ENCODE results near the gene ALS2.
"Not testable (repeated sequence)": the region's sequence is repeated elsewhere in the genome, so short reads cannot be mapped to it uniquely, and the experiment has no call there.

Gene ALS2

DNA sequence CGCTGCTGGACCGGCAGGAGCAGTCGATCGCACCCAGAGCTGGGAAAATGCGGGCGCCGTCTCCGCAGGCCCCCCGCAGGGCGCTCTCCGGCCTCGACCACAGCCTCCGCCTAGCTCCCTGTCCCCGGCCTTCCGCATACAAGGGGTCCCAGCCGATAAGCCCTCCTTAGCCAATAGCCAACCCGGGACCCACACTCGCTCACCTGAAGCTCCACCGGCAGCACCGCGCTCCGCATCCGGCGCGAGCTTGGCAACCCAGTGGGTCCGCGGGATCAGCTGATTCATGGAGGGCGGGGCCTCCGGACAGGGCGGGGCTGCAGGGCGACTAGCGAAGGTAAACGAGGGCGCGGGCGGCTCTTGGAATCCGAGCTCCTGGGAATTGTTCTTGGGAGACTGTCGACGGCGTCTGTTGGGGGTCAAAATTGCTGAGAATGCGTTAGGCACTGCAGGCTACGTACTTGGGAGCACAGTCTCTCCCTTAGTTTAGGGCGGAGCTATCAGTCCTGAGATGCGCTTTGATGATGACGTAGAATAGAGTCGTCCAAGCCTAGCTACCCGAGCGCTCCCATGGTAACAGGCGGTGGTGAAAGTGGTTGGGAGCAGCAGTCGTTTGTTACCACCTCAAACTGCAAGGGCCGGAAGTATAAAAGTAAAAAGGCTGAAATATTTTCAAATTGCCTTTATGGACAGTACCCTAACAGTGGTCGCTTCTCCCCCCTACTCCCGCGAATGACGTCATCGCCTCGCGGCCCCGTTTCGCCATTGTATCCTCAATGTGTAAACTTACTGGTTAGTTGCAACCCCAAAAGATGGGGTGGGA, at the start of gene ALS2:
Gene ALS2, minus strand, starts transcription at position 260 of the 820 bp plus-strand sequence. CDS start 12,048 bp downstream, outside the sequence.
- peak; percentile 94 for DNase-seq

DNA sequence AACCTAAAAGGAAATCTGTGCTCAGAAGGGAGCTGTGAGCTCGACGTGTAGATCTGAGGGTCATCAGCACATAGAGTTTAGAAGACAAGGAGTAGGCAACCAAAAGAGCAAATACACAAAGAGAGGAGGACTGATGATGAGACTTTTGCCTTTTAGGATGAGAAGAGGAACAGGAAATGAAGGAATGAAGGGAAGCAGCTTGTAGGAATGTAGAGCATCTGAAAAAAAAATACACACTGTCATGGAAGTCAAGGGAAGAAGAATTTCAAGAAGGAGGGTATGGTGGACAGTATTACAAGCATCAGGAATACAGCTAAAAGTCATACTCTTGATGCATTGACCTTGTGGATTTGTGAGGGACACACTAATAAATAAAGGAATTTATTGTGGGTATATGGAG, 47.5 kb upstream of the ALS2 start:
- no peak for DNase-seq

DNA sequence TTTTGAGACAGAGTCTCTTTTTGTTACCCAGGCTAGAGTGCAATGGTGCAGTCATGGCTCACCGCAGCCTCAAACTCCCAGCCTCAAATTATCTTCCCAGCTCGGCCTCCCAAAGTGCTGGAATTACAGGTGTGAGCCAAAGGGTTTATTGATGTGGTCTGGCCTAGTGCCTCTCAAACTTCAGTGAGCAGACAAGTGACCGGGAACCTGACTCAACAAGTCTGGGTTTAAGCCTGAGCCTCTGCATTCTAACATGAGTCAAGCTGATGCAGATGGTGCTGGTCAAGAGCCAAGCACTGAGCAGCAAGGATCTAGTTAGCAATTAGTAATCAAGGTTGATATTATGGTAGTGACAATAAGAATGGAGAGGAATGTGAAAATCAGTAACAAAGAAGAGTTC, 46.9 kb upstream of the ALS2 start:
- no peak for DNase-seq

DNA sequence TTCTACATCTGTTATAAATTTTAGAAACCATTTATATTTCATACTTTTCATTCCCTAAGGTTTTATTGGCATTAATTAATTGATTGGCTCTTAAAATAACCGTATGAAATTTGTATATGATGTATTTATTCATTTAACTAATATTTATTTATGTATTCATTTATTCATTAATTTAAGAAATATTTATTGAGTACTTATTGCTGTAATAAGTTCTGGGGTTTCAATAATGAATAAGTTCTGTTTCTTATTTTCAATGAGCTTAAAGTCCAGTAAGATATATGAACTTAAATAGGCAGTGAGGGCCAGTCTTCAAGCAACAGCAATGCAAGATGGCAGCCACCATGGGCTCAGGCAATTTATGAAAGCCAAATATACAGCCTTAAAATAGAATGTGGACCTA, 43.5 kb upstream of the ALS2 start:
- no peak for DNase-seq

DNA sequence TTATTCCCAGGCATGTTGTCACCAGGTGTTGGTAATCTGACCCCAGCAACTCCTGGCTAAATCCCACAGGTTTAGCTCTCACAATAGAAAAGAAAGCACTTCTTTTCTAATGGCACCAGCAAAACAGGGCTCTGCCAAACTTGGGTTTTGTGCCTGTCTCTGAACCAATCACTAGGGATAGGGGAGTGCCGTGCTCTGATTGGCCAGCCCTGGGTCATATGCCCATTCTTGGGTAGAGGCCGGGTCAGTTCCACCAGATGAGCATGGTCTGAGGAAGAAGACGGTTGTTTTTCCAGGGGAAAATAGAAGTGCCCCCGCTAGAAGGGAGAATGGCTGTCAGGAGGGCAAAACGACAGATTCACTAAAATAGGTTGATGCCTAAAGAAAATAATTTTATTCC, 40.3 kb upstream of the ALS2 start:
- DNase-seq: no peak

DNA sequence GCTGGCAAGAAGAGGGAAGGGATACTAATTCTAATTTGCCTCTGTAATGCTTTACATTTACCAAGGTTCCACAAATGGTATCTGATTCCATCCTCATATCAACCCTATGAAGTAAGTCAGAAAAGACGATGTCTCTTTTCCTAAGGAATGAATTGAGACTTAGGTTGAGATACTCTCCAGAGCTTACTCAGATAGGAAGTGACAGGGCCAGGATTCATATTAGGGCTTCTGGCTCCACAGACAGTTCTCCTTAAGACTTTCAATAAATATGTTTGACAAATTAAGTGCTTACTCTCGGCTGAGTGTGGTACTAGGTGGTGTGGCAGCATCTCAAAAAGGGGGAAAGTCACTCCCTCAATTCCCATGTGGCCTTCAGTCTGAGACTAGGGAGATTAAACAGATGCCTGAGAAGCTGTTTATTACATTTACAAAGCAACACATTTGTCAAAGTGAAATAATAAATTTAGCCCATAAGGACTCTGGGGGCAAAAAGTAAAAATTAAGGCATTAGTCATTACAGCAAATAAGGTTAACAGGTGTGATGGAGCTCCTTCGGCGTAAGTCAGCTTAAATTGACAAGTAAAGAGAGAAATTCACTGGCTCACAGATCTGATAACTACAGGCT, 39.8 kb upstream of the ALS2 start:
- DNase-seq: no peak

DNA sequence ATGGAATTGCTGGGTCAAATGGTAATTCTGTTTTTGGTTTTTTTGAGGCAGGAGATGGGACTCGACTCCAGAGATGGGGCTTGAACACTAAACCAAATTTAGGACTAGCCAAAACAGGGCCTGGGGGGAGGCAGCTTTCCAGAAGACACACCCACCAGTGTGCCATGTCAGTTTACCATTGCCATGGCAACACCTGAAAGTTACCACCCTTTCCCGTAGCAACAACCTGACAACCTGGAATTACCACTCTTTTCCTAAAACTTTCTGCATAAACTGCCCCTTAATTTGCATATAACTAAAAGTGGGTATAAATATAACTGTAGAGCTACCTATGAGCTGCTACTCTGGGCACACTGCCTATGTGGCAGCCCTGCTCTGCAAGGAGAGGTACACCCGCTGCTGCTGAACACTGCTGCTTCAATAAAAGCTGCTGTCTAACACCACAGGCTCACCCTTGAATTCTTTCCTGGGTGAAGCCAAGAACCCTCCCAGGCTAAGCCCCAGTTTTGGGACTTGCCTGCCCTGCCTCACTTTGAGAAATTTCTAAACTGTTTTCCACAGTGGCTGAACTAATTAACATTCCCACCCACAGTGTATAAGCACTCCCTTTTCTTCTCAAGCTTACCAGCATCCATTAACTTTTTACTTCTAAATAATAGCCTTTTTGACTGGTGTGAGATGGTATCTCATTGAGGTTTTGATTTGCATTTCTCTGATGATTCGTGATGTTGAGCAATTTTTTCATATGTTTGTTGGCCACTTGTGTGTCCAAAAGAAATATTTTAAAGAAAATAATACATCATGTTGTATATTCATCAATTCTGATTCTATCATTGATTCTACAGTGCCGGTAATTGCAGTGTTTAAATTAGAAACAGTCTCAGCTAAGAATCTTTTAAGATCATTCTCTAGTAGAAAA, 36.2 kb upstream of the ALS2 start:
- DNase-seq: no peak

DNA sequence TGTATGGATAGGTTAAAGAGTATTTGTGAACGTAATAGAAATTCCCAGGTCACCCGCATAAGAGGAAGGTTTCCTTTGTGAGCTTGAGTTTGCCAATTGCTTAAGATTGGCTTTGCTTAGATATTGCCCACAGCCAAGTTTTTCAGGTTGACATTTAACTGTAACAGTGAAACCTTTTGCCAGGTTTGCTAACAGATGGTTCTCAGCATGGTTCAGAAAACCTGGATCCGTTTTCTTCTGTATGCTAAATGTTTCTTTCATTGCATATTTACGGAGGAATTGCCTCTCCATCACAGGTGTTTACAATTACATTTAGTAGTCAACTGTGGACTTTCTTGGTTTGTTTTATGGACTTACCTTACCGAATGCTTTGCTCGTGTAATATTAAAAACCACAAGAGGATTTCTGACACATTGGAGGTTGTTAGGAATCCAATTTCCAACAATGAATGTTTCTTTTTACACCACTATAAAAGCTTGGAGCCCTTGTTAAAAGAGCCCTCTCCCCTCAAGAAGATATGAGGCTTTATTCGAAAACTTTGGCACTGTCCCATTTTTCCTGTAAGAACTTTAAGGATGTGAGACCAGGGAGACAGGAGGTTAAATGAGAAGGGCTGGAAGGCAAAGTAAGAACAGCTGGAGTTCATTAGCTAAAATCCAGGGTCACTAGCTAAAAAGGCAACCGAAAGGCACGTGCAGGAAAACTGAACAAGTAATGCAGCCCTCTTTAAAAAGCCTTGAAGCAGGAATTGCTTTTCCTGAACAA, 33.4 kb upstream of the ALS2 start:
- no peak for DNase-seq

DNA sequence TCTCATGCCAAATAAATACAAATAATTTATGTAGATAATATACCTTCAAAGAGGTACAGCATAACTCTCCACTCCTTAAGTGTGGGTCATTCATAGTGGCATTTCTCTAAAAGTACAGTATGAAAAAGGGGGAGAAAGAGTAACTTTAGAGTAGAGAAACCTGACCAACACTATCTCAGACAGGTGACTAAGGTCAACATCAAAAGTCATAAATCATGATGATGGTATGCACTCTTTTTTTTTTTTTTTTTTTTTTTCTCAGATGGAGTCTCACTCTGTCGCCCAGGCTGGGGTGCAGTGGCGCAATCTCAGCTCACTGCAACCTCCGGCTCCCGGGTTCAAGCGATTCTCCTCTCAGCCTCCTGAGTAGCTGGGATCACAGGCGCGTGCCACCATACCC, 29.9 kb upstream of the ALS2 start:
- not testable (repeated sequence) for DNase-seq

DNA sequence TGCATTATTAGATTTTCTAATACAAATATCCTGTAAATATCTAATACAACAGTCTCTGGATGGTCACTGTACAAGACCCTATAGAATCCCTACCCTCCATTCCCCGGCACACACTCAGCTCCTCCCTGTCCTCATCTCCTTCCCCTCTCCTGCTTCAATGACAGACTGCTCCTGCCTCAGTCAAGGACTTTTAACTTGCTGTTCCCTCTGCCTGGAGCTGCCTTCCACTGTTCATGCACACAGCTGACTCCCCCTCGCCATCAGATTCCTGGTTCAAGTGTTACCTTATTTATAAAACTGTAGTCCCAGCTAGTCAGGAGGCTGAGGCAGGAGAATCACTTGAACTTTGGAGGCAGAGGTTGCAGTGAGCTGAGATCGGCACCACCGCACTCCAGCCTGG, 28.9 kb upstream of the ALS2 start:
- no peak for DNase-seq

DNA sequence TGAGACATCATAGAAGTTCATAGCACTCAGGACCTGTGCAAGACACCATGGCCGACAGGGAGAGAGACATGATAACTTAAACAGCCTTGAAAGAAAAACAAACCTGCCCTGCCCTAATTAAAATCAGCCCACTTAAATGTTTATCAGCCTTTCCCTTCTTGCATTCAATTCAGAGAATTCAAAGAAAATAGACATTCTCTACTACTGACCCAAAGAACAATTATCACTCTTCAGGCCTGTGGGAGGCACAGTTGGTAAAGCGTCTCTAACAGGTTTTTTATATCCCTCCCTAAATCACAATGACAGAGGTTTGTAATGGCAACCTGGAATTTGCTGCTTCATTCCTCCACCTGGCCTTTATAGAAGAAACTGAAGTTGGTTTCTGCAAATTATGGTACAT, 27.3 kb upstream of the ALS2 start:
- no peak for DNase-seq

DNA sequence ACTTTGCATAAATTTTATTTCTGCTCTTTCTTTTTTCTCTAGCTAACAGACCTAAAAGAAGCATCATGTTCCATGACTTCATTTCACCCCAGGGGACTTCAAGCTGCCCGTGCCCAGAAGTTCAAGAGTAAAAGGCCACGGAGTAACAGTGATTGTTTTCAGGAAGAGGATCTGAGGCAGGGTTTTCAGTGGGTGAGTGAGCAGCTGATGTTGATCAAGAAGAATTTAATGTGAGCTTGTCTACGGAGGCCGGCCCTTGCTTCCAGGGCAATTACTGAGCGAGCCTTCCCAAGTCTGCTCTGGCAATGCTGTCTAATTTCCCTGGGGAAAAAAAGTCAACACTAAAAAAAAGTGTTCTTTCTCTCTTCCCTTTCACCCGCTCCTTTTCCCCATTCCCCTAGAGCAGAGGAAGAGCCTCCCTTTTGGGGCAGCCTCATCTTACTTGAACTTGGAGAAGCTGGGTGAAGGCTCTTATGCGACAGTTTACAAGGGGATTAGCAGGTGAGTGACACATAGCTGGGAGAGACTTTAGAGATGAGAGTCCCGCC, 26.8 kb upstream of the ALS2 start:
- no peak for DNase-seq

DNA sequence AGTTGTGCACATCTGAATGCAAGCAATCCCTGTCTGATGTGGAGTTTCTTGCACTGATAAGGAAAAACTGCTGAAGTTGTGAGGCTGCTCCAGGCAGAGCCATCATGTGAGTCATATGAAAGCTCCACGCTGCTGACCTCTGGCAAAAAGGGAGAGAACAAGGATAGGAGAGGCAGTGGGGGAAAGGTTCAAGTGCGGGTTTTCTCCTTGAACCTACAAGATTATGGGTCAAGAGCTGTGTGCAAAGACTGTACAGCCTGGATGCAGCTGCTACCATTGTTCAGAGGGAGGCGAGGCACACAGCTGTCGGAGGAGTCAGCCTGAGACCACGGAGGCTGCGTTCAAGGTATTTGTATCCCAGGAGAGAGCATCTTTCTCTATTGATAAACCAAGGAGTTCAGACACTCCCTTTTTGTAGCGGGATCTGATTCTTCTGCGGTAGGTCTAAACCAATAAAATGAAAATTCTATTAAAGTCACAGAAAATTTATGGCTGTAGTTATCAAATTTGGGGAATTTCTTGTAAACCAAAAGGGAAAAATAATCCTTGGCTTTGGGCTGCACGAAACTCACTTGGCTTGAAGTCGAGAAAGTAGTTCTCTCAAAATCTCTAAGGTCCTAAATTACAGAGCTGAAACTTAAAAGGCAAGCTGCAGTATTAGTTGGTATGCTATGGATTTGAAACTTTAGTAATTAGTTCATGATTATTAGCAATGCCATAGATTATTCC, 25.9 kb upstream of the ALS2 start, which contains the start of gene CDK15:
Gene CDK15, plus strand, starts transcription at position 96 of the 729 bp plus-strand sequence. Its CDS starts 128 bp downstream, at position 224.
- DNase-seq: no peak

DNA sequence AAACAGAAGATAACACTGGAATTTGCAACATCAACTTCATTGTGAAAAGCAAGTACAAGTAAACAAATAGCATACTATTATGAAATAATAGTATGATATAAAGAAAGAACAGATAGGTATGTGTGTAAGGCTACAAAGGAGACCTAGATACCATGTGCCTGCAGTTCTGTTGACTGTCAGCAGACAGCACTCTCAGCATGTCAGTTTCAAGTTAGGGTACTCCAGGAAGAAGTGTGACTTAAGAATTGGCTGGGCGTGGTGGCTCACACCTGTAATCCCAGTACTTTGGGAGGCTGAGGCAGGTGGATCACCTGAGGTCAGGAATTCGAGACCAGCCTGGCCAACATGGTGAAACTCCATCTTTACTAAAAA, 18.2 kb upstream of the ALS2 start:
- DNase-seq: not testable (repeated sequence)

DNA sequence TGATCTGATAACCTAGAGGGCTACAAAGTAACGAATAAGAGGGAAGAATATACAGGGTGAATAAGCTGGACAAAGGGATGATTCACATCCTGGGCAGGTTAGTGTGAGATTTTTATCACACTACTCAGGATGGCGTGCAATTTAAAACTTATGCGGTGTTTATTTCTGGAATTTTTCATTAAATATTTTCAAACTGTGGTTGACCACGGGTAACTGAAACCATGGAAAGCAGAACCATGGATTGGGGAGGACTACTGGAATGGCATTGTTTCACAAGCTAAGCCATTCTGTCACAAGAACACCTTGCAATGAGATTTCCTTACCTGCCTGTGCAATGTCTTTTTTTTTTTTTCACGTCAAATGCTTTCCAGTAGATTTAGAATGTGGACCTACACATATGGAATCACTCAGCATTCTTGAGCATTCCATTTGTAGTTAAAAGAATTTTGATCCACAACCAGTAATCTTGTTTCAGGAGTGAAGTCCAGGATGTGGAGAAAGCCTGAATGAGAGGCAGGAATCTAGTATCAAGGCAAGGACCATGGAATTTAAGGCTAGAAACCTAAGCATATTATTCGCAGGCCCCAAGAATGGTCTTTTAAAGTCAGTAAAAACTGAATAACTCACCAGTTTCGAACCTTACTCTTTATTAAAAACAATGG, 17.6 kb upstream of the ALS2 start:
- DNase-seq: no peak

DNA sequence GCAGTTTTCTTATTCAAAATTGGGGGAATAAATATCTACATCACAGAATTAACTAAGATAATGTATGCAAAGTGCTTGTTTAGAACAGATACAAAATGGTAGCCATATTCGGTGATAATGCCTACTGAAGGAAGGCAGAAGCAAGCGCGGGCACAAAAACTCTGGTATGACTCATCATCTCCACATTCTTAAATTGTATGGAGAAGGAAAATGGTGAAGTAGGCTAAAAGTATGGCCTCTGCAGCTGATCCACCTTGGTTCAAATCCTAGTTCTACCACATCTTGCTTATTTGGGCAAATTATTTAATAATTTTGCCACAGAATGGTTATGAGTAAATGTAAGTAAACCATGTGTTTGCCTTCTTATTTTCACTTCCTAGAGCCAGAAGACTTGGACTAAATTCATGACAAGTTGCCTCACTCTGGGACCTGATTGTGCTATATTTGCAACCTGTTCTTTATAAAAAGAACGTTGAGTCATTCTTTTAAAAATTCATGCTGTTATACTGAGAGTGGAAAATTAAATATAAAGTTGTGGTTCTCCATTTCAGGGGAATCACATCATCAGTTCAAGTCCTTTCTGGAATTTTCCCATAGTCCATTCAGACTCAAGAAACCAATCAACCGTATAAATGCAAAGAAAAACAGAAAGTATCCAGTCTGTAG, 16.6 kb upstream of the ALS2 start:
- peak; percentile 18 for DNase-seq

DNA sequence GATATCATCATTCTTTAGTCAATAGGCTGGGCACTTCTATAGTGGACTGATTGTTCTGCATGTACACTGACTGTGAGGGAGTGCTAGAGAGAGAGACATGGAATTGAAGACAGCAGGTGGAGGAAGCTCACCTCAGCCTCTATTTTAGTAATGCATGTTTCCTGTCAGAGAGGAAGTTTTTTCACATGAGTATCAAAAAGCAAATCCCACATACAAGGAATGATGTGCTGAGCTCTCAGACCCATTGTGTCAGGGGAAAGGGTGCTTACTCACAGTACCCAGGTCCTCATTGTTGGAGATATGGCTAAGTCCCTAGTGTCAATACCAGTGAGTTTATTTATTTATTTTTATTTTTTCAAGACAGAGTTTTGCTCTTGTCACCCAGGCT, 15.7 kb upstream of the ALS2 start:
- no peak for DNase-seq

DNA sequence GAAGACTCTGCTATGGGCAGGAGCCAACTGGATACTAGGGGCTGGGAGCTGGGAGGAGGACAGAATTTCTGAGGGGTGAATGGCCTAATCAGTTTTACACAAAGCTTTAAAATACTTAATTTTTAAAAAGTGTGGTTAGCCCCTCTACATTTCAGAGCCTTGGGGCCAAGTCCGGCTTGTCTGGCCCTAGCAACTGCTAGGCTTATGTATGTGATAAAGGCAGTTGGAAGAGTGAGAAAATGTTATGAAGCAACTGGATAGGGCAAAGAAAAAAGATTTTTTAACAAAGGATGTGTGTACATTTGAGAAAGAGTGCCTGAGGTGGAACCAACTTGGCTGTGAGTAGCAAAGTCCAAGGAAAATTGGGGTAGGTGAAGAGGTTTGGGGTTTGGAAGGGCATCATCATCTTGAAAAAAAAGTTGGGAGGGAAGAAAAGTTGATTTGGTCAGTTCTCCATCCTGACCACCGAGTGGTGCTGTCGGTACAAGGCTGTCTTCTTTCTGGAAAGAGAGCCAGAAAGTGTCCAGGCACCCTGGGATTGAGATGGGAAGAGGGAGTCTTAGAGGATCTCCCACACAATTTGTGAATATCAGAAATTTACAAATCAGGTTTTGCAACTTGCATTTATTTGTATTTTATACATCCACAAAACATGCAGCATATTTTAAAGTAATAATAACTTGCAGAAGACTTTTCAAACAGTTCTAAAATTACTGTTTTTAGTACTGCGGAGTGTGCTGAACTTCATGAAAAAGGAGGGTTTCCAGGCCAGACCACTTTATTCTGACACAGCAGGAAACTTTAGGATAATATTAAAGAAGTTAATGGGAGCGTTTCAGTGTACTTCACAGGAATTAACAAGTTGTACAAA, 15.1 kb upstream of the ALS2 start:
- DNase-seq: peak; percentile 29

DNA sequence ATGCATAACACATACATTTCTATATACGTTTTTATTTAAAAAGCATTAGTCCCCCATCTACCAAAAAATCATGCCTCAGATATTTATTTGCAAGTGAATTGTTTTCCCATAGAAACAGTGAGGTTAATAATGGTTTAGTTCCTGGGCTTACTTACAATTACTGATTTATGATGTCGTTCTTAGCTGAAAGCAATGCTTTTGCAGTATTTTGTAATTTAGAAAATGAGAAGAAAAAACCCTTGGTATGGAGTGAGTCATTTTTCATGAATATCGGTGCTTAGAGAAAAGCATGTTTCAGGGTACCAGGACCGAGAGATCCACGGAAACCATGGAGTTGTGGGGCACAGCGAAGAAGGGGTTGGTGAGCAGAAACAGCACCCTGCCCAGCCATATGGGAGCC, 13.6 kb upstream of the ALS2 start:
- no peak for DNase-seq

DNA sequence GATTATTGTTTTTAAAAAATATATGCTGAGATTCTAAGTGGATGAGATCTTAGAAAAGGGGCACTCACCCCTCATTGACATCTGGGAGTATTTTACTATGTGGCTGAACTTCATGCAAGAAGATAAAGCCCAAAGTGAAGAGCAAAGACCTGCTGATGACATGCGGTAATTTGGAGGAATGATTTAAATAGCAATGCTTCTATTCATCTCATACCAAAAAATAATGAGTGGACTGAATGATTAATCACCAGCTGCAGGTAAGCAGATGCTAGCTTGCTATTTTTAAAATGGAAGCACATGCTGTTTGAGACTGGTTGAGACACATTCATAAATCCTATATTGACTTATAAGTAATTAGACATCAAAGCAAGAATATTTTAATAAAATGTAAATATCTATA, 12.9 kb upstream of the ALS2 start:
- DNase-seq: no peak
